Peyer's patch (tissue), 4 donors: Measurements from ENCODE around the gene FIBP.

Source experiments
- CTCF ChIP-seq, 6 experiments: fragments of 450-650 bp in 4 of 6; fragments of 200-600 bp in 2 of 6; sonication (generic) in 1 of 6; IDR thresholded peaks; one replicate each; pipeline ENCODE4 v1.5.1; 2017 to 2019; ENCODE audit warnings: antibody characterized with exemption in 6 of 6, mild to moderate bottlenecking in 3 of 6, moderate library complexity in 1 of 6
- POLR2A ChIP-seq, 2 donors: fragments of 450-650 bp; IDR thresholded peaks; one replicate each; pipeline ENCODE4 v1.5.1; 2017; ENCODE audit warnings: antibody characterized with exemption in 2 of 2, mild to moderate bottlenecking in 2 of 2, moderate library complexity in 2 of 2

GRCh38 chr11:65920372-65920802 lies 32.1 kb upstream of the FIBP start:
- no peak for TF ChIP-seq CTCF (IDR thresholded peaks at IDR 0.05)
- no peak for TF ChIP-seq POLR2A (IDR thresholded peaks at IDR 0.05)
